ENCODE results near the gene SLIT3. TPM values are rescaled to one million over a fixed set of nuclear protein-coding genes. Genes with fewer than 3 reads are reported as not detected.
"Not testable (repeated sequence)": the region's sequence is repeated elsewhere in the genome, so short reads cannot be mapped to it uniquely, and the experiment has no call there.

Gene SLIT3
- total RNA-seq, 2 donors from 2014 or later, result 6.6 to 6.7 TPM

GRCh38 chr5:168752012-168752411 lies 548.9 kb downstream of the SLIT3 start:
- no peak overlapping the region for H3K27ac ChIP-seq
- 54 to 68% methylated on average over 3 of the region's 3 CpGs for WGBS, 2 donors
- DNase-seq (no peak), ATAC-seq (no peak)
- H3K27me3 ChIP-seq, result no peaks in the 10 kb centered on the region
- no peaks in the 10 kb centered on the region for H3K36me3 ChIP-seq (replicated peaks in 1 of 2; ENCODE audit: insufficient read depth in 1 of 2, low read depth in 2 of 2)
- H3K4me3 ChIP-seq, result no peak overlapping the region
- no peak for TF ChIP-seq POLR2A (IDR thresholded peaks at IDR 0.05)
- intact Hi-C loops (cut with DNase I), result no loop called here
- no peaks in the 10 kb centered on the region for H3K4me1 ChIP-seq
- no peaks in the 10 kb centered on the region for H3K9me3 ChIP-seq

GRCh38 chr5:168750926-168751325 lies 550.0 kb downstream of the SLIT3 start:
- Histone ChIP-seq H3K4me1 (no peaks in the 10 kb centered on the region), H3K4me3 (no peak overlapping the region), H3K27me3 (no peaks in the 10 kb centered on the region), H3K9me3 (no peaks in the 10 kb centered on the region), H3K27ac (no peak overlapping the region), H3K36me3 (replicated peaks in 1 of 2; ENCODE audit: insufficient read depth in 1 of 2, low read depth in 2 of 2) (no peaks in the 10 kb centered on the region)
- ATAC-seq (no peak), DNase-seq (no peak)
- 48 to 68% methylated on average over 6 of the region's 6 CpGs for WGBS, 2 donors
- TF ChIP-seq POLR2A (IDR thresholded peaks at IDR 0.05) (no peak), CTCF (IDR thresholded peaks at IDR 0.05) (no peak)
- intact Hi-C loops (cut with DNase I), result no loop called here

GRCh38 chr5:168749391-168750100 lies 551.4 kb downstream of the SLIT3 start:
- H3K36me3 ChIP-seq (replicated peaks in 1 of 2; ENCODE audit: insufficient read depth in 1 of 2, low read depth in 2 of 2), result no peaks in the 10 kb centered on the region
- ATAC-seq (no peak), DNase-seq (no peak)
- no peaks in the 10 kb centered on the region for H3K9me3 ChIP-seq
- intact Hi-C loops (cut with DNase I), result no loop called here
- 61 to 76% methylated on average over 8 to 11 of the region's 11 CpGs for WGBS, 2 donors
- no peaks in the 10 kb centered on the region for H3K4me1 ChIP-seq
- no peak overlapping the region for H3K4me3 ChIP-seq
- TF ChIP-seq CTCF (IDR thresholded peaks at IDR 0.05), result no peak
- no peak for TF ChIP-seq POLR2A (IDR thresholded peaks at IDR 0.05)
- H3K27me3 ChIP-seq, result no peaks in the 10 kb centered on the region
- no peak overlapping the region for H3K27ac ChIP-seq

- Histone ChIP-seq H3K36me3 (replicated peaks in 1 of 2; ENCODE audit: insufficient read depth in 1 of 2, low read depth in 2 of 2) (no peaks in the 10 kb centered on the region), H3K27me3 (no peaks in the 10 kb centered on the region), H3K4me3 (no peak overlapping the region), H3K9me3 (no peaks in the 10 kb centered on the region), H3K27ac (no peak overlapping the region), H3K4me1 (no peaks in the 10 kb centered on the region)
- peak in 2 of 4 donors; percentile 6 to 19 for DNase-seq
- TF ChIP-seq CTCF (IDR thresholded peaks at IDR 0.05) (peak in 4 of 7 experiments; percentile 9 to 24 (median 13)), POLR2A (IDR thresholded peaks at IDR 0.05) (no peak)
- intact Hi-C loops (cut with DNase I), result no loop called here
- ATAC-seq, result no peak
- WGBS, 2 donors, result 57 to 68% methylated on average over 10 to 19 of the region's 19 CpGs
These were observed 552.8 kb downstream of the SLIT3 start for GRCh38 chr5:168747987-168748777.

- H3K4me1 ChIP-seq, result no peaks in the 10 kb centered on the region
- TF ChIP-seq POLR2A (IDR thresholded peaks at IDR 0.05), result no peak
- intact Hi-C loops (cut with DNase I), result no loop called here
- ATAC-seq, result no peak
- no peaks in the 10 kb centered on the region for H3K36me3 ChIP-seq (replicated peaks in 1 of 2; ENCODE audit: insufficient read depth in 1 of 2, low read depth in 2 of 2)
- H3K27me3 ChIP-seq, result no peaks in the 10 kb centered on the region
- no peak overlapping the region for H3K4me3 ChIP-seq
- WGBS, 2 donors, result 77 to 78% methylated on average over 11 of the region's 11 CpGs
- H3K9me3 ChIP-seq, result no peaks in the 10 kb centered on the region
- no peak overlapping the region for H3K27ac ChIP-seq
- no peak for DNase-seq
These were observed 553.9 kb downstream of the SLIT3 start for GRCh38 chr5:168746893-168747640.

GRCh38 chr5:168746126-168746892 lies 554.6 kb downstream of the SLIT3 start:
- ATAC-seq; intact Hi-C loops (cut with DNase I); H3K9me3 ChIP-seq; H3K4me3 ChIP-seq; H3K27me3 ChIP-seq; H3K4me1 ChIP-seq; H3K36me3 ChIP-seq (replicated peaks in 1 of 2; ENCODE audit: insufficient read depth in 1 of 2, low read depth in 2 of 2); H3K27ac ChIP-seq; DNase-seq: not testable (repeated sequence)
- 75 to 84% methylated on average over 9 to 10 of the region's 10 CpGs for WGBS, 2 donors
